22Rv1 (cell line): ENCODE measurements around the gene FAM89A.
A peak's percentile ranks its signal among the peaks of the same experiment; 100 is the strongest.

Experiments
- H3K27ac ChIP-seq: fragments of 450-650 bp; 2 replicates; pipeline ENCODE4 v1.5.1; 2017
- CTCF ChIP-seq: fragments of 450-650 bp; IDR thresholded peaks from 2 replicates; pipeline ENCODE4 v1.5.1; 2017; ENCODE audit warnings: mild to moderate bottlenecking
- ZFX ChIP-seq: fragments of 450-650 bp; IDR thresholded peaks from 2 replicates; pipeline ENCODE4 v1.6.1; 2017; ENCODE audit warnings: antibody characterized with exemption, borderline replicate concordance

Gene FAM89A

DNA sequence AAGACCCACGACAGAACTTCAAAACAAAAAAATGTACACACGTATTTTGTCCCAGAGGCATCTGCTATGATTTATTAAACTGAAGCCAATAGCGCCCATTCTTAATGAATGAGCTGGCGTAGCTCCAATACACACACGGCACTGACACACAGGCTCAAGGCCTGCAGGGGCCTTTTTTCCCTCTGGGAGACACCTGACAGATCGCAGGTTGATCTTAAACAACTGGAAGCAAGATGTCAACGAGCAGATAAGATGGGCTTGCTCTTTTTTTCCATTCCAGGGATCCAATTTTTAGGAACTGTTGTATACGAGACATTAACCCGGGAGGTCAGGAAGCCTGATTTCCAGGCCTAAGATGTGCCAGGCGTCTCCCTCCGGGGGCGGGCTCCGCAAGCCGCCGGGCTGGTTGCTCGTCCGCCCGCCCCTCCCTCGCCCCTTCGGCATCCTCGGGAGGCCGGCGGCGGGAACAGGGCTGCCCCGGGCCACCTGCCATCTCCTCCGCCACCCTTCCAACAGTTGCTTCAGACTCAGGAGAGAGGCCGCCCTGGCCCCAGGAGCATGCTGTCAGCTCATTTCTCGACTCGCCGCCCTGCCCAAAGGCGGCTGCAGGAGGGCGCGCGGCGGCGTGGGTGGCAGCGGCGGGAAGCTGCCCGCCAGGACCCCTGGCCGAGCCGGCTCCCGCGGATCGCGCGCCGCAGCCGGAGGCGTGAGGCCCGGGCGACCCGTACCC is 62.1 kb downstream of the FAM89A start:
- peak overlapping the region; percentile 80 for H3K27ac ChIP-seq

DNA sequence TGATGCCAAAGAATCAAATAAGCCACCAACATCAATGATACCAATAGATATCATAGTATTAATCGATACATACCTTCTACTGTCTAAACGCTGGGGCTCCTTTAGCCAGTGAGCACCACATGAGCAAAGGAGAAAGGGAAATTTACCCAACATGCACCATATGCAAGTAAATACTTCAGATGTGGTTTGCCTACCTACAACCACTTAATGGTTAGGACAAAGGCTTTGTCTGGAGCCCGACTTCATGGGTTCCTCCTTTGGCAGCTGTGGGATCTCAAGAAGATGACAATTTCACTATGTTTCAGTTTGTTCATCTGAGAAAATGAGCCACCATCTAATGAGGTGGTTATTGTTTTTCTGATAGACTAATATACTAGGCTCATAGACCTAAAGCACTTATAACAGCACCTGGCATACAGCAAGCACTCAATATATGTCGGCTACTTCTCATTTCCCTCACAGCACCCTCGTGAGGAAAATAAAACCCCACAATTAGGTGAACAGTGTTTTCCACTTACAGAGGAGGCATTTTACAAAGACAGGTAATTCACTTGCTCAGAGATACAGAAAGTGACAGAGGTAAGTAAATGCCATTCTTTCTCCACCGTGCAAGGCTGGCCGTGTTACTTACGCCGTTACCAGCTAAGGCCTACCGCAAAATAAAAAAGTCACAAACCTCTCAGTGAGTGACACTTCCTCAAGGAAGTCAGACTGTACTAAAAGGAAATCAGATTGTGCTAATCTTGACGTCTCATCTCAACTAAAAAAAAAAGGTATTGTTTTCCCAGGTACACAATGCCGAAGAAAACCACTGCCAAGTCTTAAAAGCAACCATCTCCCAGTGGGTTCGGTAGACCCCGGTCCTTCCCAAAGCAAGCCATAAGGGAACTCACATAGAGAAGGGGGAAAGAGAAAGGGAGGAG is 63.0 kb downstream of the FAM89A start:
- peak overlapping the region; percentile 80 for H3K27ac ChIP-seq
- no peak for TF ChIP-seq ZFX
- no peak for TF ChIP-seq CTCF

More for the DNA sequence above, 62.1 kb downstream of the FAM89A start:
- TF ChIP-seq ZFX: no peak
- TF ChIP-seq CTCF: no peak

DNA sequence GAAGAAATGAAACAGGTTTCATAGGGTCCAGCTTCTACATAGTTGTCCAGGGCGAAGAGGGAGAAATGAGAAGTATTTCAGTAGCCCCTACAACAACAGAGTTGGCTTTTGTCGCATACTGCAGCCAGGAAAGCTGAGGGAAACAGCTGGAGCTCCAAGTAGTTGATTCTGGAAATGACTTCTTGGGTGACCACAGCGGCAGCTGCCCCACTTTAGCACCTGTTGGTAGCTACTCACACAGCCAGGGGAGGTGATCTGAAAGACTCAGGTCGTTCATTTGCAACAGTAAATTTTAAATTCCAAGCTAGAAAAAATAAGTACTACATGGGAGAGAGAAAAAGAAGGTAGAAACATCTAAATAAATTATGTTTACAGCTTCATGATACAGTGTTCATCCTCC is 63.7 kb downstream of the FAM89A start:
- no peak overlapping the region for H3K27ac ChIP-seq
- no peak for TF ChIP-seq ZFX
- TF ChIP-seq CTCF: no peak

DNA sequence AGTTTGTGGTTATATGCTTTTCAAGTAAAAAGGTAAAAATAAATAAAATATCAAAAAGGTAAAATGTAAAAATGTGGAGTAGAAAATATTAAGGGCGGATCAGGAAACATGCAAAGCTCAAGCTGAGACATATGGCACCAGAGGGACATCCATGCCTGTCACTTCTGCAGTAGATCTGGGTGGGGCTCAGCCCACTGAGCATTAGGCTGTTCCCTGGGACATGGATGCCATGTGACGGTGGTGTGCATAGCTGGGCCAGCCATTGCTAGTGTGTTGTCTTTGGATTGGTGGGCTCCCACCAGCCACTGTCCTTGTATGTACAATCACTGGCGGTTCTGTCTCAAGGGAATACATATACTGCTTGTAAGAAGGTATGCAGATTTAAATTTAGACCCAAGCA is 64.4 kb downstream of the FAM89A start:
- TF ChIP-seq ZFX: no peak
- no peak for TF ChIP-seq CTCF
- no peak overlapping the region for H3K27ac ChIP-seq

- TF ChIP-seq CTCF (no peak), ZFX (no peak)
- H3K27ac ChIP-seq: no peak overlapping the region
Observed at GRCh38 chr1:230972855-230973271, 67.2 kb downstream of the FAM89A start.

DNA sequence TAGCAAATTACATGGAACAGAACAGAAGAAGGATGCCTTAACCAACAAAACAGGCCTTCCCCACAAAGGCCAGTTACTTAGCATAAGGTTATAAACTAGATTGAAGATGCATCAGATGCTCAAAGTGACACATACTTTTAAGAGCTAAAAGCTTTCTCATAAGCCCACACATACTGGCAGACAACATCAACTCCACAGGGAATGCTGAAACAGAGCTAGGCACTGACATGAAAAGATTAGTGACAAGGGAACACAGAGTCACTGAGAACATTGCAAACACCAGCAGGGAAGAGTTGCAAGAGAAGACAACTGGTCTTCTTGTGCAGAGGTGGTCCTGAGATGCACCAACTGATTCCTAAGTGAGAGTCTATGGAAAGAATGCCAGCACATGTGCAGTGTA is 68.3 kb downstream of the FAM89A start:
- TF ChIP-seq ZFX (no peak), CTCF (no peak)
- no peak overlapping the region for H3K27ac ChIP-seq

DNA sequence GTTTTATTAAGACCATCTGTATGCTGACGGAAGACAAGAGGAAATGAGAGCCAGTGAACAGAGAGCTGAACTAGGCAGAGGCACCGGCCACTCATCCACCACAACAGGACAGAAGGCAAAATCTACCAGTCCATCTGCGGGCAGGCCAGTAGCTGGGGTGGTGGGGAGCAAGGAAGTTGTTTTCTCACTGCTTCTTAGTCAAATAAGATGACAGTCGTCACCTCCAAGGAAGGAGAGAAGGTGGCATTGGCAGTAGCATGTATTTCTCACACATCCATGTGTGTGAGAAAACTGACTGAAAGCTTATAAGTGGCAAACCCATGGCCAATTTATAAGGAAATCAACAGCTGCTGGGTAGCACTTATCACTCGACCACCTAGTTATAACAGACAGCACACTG is 69.6 kb downstream of the FAM89A start:
- H3K27ac ChIP-seq: no peak overlapping the region
- TF ChIP-seq CTCF (no peak), ZFX (no peak)
